ENCODE measurements around the gene ST7.

Gene ST7

DNA sequence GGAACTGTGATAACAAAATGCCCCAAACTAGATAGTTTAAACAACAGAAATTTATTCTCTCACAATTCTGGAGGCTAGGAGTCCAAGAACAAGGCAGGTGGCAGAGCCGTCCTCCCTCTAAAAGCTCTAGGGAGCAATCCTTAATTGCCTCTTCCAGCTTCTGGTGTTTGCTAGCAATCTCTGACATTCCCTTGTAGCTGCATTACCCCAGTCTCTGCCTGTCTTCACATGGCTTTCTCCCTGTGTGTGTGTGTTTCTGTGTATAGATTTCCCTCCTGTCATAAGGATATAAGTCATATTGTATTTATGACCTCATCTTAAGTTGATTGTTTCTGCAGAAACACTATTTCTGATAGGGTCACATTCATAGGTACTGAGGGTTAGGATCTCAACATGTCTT lies 192.0 kb downstream of the ST7 start:
- in situ Hi-C loops (cut with MboI; ENCODE audit: low sequenced_read_pairs): no loop called here

DNA sequence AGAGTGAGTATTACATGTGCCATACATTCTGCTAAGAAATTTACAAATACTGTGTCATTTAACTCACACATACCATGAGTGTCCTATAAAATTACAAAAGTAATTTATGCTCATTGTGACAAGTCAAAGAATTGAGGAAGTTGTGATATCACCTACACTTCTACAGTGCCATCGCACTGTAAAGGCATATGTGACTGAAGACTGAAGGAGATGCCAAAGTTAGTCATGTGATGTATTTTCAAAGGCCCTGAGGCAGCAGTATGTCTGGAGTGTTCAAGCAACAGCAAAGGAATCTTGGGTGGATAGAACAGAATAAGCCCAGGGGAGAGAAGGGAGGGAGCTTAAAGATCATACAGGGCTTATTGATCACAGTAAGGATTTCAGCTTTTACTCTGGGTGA lies 192.8 kb downstream of the ST7 start:
- in situ Hi-C loops (cut with MboI; ENCODE audit: low sequenced_read_pairs): no loop called here

DNA sequence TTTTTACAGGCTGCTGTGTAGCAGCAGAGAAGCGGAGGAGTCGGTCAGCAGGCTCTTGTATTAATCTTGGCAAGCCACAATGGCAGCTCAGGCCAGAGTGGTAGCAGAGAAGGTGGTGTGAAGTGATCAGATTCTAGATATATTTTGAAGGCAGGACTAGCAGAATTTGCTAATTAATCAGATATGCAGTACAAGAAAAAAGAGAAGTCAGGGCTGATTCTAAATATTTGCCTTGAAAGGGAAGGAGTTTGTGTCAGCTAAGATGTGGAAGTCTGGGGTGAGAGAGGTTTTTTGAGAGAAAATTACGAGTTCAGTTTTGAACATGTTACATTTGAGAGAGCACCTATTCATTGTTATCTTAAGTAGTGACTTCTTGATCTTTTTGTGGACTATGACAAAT lies 193.2 kb downstream of the ST7 start:
- in situ Hi-C loops (cut with MboI; ENCODE audit: low sequenced_read_pairs): no loop called here

DNA sequence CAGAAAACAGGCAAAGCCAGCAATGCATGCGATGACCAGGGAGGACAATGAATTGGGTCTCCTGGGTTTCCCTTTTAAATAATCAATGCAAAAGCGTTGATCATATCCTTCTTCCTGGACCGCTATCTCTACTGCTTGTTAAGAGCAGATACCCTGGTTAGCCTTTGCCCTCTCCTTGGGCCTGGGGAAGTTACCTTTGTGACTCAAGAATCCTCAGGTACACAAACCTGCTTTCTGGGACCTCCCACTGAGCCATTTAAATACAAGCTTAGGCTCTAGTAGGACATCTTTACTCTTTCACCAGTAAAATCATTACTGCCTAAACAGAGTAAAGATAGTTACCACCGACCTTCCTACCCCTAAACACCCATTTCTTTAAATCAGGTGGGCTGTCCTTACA lies 195.7 kb downstream of the ST7 start:
- in situ Hi-C loops (cut with MboI; ENCODE audit: low sequenced_read_pairs): no loop called here

DNA sequence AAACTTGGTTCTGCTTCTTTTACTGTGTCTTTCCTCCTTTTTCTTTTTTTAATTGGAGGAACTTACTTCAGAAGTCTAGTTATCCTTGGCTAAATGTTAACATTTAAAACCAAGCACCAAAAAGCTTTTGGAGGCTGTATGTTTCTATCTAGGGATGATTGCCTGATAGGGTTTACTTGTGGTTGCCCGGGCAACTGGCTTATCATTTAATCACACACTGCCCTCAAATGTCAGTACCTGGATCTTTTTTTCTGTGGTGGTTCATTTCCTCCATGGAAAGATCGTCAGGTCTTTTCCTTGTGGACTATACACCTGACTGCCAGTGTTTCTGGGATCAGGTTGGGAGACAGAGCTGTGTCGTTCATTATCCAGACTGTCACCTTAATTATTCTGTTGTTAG lies 196.4 kb downstream of the ST7 start:
- in situ Hi-C loops (cut with MboI; ENCODE audit: low sequenced_read_pairs): no loop called here

DNA sequence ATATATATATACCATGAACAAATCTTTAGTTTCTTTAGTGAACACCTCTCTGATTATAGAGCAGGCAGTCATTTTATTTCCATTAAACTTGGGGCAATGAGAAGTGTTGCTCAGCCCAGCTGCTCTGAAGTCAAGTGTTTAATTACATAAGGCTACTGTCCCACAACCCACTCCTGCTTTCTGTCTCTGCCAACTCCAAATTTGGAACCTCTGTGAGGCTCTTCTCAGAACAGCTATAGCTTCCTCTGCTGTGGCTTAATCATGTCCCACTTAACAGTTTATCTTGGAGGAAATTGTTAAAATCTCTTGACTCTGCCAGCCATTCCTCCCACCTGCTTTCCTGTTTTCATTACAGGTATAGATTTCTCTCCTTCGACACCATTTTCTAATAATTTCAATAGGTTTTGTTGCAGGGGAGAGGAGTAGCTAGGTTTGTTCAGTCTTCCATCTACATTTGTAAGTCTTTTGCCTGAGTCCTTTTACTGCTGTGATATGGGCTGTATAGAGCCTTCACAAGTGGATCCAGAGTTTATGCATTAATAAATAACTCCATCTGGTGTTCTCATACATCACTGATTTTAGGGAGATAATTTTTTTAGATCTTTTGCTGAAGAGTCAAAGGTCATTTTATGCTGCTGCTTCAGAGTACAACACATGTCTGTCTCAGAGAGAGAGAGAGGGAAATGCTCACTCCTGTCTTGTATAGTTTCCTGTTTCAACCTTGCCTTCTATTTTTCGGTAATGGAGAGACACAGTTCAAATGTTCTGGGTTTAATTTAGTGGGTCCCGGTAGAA lies 199.1 kb downstream of the ST7 start:
- in situ Hi-C loops (cut with MboI; ENCODE audit: low sequenced_read_pairs): no loop called here

DNA sequence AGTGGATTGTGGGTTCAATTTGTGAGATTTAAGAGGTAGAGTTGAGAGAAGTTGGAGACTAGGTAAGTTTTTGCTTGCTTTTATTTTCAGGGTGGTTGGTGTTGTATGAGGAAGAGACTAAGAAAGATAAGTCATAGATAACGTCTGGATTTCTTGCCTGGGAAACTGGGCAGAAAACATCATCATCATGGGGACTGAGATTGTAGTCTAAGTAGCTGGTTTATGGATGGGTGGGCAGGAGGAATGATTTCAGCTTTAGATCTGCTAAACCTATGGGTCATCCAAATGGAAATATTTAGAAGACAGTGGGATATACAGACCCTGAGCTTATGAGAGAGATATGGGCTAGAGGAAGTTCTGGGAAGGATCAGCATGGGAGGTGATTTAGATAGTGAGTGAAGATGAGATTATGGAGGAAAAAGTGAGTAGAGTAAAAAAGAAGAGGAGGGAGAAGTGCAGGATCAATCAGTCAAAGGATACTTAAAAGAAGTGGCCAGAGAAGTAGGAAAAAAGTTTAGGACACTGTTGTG lies 199.8 kb downstream of the ST7 start:
- in situ Hi-C loops (cut with MboI; ENCODE audit: low sequenced_read_pairs): no loop called here

DNA sequence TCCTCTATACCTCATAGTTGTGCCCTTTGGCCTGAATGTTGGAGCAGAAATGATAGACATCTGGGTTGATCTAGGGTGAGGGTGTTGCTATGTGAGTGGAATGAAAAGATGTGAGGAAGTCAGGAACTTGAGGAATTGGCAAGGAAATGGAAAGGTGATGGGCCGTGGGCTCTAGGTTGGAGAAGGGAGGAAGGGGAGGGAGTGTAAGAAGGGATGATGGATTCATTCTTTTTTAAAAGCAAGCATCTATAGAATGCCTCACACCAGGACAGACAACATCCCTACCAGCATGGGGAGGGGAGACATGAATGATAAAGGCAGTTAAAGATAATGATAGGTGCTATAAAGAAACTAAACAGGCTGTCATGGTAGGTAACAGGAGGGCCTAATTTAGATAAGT lies 201.4 kb downstream of the ST7 start:
- in situ Hi-C loops (cut with MboI; ENCODE audit: low sequenced_read_pairs): no loop called here

DNA sequence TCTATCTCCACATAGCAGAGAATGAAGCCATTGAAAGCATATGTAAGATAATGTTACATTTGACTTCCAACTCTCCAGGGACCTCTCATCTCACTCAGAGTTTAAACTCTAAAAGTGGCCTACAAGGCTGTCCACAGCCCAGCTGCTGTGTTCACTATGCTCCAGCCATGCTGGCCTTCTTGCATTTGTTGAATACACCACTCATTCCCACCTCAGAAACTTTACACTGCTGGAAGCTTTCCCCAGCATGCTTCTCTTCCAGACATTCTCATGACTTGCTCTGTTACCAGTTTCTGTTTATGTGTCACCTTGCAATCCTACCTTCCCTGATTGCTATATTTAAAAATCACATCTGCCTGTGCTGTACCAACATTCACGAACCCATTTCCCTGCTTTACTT lies 202.4 kb downstream of the ST7 start:
- in situ Hi-C loops (cut with MboI; ENCODE audit: low sequenced_read_pairs): no loop called here

DNA sequence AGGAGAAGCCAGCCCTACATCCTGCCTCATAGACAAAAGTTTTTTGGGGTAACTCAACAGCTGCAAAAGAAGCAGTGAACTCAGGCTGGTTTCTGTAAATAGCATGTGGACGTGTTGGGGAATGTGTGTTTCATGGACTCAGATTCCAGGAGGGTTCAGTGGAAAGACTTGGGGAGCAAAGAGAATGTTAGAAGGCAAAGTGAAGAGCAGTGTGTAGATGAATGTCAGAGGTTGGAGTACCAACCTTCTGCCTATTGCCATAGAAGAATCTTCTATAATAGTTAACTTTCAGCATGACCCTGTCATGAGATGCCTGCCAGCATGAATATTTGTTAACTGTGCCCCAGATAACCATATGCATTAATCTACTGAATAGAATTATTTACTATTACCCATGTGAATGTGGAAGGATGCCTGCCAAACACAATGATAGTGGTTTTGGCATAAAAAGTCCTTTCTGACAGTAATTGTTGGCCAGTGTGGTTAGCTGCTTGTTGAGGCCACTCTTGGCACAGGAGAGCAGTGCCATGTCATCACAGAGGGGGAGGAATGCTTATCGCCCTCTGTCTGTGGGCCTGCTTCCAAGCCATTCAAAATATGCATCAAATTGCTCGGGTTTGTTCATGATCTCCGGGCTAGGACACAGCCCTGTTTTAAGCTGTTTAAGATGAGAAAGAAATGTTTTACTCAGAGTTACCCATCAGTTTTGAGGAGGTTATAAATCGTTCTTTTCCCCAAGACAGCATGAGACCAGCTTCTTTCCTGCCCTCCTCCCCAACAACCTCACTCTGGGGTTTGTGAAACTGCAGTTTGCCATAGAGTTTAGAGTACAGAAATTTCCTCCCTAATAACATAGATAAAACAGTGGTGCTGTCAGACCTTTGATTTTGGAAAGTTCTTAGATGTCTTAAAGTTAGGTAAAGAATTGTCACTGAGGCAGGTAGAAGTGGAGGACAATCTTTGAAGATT lies 204.2 kb downstream of the ST7 start:
- in situ Hi-C loops (cut with MboI; ENCODE audit: low sequenced_read_pairs): no loop called here

DNA sequence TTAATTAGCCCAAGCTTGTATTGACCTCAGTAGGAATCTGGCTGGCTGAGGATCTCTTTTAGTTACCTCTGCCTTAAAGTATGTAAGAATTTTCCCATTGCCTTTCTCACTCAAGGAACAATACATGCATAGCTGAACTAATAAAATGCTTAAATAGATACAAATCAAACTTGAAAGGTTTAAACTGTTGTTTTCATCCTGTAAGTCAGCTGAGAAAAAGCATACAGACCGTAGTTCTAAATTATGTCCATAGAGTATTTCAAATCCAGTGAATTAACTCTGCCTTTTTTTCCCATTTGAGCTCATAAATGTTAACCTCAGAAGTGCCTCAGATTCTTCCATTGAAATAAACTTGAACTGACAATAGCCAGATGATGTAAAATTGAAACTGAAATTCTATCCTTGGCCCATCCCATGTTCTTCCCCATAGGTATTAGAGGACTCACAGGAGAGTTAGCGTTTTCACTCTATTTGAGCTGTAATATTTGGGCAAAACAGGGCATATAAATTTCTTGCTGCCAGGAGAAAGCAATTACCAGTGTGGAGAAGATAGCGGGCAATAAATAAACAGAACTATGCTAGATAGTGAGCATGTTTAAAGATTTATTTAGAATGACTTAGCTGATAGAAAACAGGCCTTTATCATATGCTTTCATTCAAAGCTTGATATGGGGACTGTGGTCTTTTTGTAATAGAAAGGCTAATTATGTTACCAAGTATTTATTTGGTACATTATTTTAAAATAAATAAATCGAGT lies 205.8 kb downstream of the ST7 start:
- in situ Hi-C loops (cut with MboI; ENCODE audit: low sequenced_read_pairs): no loop called here

DNA sequence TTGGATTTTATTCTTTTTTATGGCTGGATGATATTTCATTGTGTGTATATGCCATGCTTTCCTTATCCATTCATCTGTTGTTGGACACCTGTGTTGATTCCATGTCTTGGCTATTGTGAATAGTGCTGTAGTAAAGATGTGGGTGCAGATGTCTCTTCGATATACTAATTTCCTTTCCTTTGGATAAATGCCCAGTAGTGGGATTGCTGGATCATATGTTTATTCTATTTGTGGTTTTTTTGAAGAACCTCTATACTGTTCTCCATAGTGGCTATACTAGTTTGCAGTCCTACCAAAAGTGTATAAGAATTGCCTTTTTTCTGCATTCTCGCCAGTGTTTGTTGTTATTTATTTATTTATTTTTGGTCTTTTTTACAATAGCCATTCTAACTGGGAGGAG lies 209.8 kb downstream of the ST7 start:
- in situ Hi-C loops (cut with MboI; ENCODE audit: low sequenced_read_pairs): no loop called here

DNA sequence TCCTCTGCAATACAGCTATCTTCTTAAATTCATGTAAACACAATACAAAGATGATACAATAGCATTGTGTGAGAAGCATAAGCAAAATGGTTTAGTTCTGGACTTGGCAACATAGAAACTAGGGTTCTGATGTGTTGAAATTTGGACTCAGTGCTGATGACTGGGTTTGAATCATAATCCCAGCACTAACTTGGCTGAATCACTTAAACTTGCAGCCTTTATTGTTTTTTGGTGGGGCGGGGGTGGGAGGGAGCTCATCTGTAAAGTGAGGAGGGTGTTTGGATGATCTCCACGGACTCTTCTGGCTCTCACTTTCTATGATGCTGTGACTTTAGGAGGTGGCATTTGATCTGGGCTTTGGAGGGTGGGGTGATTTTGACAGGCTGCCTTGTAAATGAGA lies 211.3 kb downstream of the ST7 start:
- in situ Hi-C loops (cut with MboI; ENCODE audit: low sequenced_read_pairs): no loop called here

DNA sequence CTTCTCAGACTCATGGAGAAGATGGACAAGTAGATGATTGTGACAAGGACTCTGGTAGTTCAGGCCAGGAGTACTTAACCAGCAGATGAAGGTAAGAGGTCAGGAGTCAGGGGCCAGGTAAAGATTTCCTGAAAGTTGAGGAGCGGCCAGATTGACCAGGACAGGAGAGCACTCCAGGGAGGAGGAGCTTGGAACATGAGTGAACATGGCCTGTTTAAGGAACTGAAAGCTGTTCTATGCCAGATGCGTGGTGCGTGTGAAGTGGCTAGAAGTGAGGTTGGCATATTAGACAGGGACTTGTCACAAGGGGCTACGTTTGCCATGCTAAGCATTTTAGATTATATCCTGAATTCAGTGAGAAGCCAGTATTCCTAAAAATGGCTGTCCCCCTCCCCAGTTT lies 212.4 kb downstream of the ST7 start:
- in situ Hi-C loops (cut with MboI; ENCODE audit: low sequenced_read_pairs): no loop called here

DNA sequence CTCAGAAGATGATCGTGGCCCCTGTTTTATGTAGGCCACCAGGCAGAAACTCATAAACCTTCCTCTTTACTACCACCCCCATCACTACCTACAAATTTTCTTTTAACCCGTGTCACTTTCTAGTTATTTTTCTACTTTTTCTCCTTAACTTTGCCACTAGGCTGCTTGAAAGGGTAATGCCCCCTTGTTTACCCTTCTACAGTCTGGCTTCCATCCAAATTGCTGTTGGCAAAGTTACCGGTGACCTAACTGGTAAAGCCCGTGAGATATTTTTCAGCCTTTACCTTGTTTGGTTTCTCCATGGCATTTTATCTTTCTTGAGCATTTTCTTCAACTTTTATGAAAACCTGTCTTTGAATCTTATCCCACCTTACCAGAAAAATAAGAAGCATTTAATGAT lies 216.6 kb downstream of the ST7 start:
- in situ Hi-C loops (cut with MboI; ENCODE audit: low sequenced_read_pairs): no loop called here

DNA sequence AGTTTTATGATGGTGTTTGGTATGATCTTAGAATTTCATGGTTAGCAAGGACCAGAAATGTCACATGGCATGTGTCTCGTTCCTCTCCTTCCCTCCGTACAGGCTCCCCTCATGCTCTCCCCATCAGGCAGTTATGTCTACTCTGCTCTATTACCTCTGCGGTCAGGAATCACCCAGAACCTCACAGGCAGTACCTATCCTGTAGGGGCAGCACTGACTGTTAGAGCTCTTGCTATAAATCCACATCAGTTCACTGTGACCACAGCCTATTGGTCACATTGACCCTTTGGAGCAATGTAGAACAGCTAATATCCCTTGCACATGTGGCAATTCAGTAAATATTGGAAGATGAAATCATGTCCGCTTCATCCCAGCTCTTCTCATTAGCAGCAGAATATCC lies 217.8 kb downstream of the ST7 start:
- in situ Hi-C loops (cut with MboI; ENCODE audit: low sequenced_read_pairs): no loop called here

DNA sequence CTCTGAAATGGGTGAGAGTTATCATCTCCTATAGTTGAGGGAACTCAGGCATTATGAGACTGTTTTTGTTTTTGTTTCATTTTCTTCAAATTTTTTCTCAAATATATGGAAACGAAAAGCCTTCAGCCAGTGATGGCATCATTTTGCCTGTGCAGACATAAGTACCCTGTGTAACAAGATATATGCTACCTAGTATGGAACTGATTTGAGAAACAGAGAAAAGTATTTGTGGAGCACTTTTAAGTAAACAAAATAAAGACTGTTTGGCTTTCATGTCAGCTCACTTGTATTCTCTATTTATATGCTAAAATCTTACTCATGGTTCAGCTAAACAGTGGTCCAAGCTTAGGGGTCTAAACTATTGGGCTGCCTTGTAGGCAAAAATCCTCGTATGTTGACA lies 219.0 kb downstream of the ST7 start:
- in situ Hi-C loops (cut with MboI; ENCODE audit: low sequenced_read_pairs): no loop called here

DNA sequence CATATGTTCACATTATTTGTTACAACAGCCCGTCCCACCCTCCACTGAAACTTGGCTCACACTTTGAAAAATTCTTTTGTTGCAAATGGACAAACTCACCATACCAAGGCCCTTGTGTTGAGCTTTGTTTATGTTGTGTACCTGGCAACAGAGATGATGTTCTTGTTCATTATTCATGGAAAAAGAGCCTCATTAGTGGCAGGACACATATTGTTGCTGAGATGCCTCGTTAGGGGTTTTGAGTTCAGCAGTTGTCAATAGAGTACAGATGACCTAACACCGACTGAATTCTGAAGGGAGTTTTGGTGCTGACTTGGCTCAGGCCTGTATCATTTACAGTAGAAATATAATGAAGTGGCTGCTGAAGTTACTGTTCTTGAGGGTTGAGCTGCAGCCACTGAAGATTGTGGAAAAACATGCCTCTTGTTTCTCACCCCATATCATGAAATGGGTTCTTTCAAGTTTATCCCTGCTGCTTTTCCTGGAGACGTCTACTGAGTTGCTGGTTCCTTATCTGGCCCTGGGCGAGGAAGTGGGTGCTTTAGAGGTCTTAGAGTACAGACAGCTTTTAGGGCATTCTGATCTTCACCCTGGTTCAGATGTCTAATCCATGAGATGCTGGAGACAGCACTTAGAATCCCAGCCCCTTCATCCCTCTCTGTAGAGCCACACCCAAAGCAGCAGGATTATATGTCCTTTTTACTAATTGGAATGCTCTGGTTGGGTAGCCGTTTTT lies 219.9 kb downstream of the ST7 start:
- in situ Hi-C loops (cut with MboI; ENCODE audit: low sequenced_read_pairs): no loop called here

DNA sequence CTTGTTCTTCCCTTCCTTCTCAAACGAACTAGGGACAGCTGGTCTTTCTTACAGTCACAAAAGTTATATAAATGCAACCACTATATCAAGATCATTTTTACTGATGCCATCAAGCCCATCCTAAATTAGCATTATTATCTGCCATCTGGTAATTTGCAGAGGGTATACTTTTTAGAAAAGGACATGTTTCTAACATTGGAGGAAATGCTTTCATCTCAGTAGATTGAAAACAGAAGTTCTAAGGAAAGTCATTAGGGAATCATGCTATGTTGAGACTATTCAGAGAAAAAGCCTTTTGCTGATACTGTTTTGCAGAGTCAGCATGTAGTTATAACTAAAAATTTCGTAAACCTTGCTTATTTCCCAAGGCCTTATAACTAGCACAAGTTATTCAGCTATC lies 222.9 kb downstream of the ST7 start:
- in situ Hi-C loops (cut with MboI; ENCODE audit: low sequenced_read_pairs): no loop called here

DNA sequence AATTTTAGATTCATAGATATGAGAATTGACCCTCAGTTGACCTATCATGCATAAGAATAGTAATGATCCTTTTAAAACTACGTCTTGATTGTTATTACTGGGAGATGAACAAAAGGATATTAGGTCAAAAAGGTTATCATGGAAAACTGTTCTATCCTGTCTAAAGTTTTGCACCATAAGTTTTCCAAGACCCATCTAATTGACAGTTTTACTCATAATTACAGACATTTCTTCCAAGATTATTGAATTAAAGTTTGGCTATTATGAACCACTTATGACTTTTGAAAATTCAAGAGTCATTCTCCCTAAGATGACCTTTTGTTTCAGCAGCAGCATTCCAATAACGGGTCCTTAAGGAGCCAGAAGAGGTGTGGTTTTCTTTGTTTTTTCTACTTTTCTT lies 225.3 kb downstream of the ST7 start:
- in situ Hi-C loops (cut with MboI; ENCODE audit: low sequenced_read_pairs): no loop called here

DNA sequence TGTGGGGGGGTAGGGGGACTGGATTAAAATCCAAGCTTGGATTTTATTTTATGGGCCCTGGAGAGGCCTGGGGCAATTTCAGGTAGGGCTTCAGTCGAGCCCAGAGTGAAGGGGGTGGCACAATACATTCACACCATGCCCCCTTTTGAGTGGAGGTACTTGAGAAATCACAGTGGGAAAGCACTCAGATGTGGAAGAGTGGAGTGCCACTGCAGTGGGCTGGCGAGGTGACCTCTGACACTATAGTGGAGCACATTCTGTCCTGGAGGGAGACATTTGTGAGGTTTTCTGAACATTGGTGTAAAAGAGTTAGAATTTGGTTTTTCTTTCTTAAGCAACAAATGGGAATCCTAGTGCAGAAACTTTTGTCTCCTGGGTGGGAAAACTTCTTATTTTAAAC lies 226.4 kb downstream of the ST7 start:
- in situ Hi-C loops (cut with MboI; ENCODE audit: low sequenced_read_pairs): no loop called here
